ENCODE results near the gene MED27. TPM values are rescaled to one million over a fixed set of nuclear protein-coding genes. Genes with fewer than 3 reads are reported as not detected.

The MED27 gene
- total and polyA plus RNA-seq, 2 of the 13 experiments (the other 11 are each of a cell fraction or from before 2014, with no cell fraction given) = 16.9 to 19.0 TPM

- 92% methylated on average over 6 of the region's 12 CpGs for WGBS (ENCODE audit: low lambda C conversion rate)
These were observed 204.6 kb downstream of the MED27 start for GRCh38 chr9:131874916-131875670.

More at GRCh38 chr9:131874916-131875670, 204.6 kb downstream of the MED27 start:
- H3K4me3 ChIP-seq (replicated peaks in 1 of 3; ENCODE audit: insufficient read depth in 1 of 3, low read depth in 2 of 3, low read length in 3 of 3) = no peak overlapping the region
- intact Hi-C loops (cut with micrococcal nuclease; ENCODE audit: unreplicated experiment) (no loop called here), in situ Hi-C loops (cut with HindIII; ENCODE audit: extremely low pct_ligation_motif_present, low pct_unique_long_range_greater_than_20kb) (no loop called here)
- H3K9ac ChIP-seq (ENCODE audit: insufficient read depth, low read depth, low read length) = no peak overlapping the region
- no peak for ATAC-seq
- no peaks in the 10 kb centered on the region for H4K20me1 ChIP-seq (ENCODE audit: insufficient read depth, low read length)
- no peaks in the 10 kb centered on the region for H3K4me1 ChIP-seq (ENCODE audit: insufficient read depth, low read length)
- ChIA-PET CTCF (ENCODE audit: low intra/inter-chr PET ratio, low total read pairs) (no interaction called here), POLR2A (no interaction called here)
- no peaks in the 10 kb centered on the region; a peak in 1 of 5 replicates for H3K36me3 ChIP-seq (replicated peaks in 1 of 2; ENCODE audit: control insufficient read depth in 1 of 2, insufficient read depth in 2 of 2, low read length in 2 of 2)
- no peaks in the 10 kb centered on the region for H3K9me3 ChIP-seq (ENCODE audit: low read length)
- no peak overlapping the region for H3K27ac ChIP-seq (ENCODE audit: extremely low read length, insufficient read depth, low read length)
- TF ChIP-seq, protein P1, sequence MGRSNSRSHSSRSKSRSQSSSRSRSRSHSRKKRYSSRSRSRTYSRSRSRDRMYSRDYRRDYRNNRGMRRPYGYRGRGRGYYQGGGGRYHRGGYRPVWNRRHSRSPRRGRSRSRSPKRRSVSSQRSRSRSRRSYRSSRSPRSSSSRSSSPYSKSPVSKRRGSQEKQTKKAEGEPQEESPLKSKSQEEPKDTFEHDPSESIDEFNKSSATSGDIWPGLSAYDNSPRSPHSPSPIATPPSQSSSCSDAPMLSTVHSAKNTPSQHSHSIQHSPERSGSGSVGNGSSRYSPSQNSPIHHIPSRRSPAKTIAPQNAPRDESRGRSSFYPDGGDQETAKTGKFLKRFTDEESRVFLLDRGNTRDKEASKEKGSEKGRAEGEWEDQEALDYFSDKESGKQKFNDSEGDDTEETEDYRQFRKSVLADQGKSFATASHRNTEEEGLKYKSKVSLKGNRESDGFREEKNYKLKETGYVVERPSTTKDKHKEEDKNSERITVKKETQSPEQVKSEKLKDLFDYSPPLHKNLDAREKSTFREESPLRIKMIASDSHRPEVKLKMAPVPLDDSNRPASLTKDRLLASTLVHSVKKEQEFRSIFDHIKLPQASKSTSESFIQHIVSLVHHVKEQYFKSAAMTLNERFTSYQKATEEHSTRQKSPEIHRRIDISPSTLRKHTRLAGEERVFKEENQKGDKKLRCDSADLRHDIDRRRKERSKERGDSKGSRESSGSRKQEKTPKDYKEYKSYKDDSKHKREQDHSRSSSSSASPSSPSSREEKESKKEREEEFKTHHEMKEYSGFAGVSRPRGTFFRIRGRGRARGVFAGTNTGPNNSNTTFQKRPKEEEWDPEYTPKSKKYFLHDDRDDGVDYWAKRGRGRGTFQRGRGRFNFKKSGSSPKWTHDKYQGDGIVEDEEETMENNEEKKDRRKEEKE (IDR thresholded peaks at IDR 0.05) = no peak
- TF ChIP-seq NR2F2 (IDR thresholded peaks at IDR 0.05; ENCODE audit: borderline replicate concordance, low read depth) (no peak), HOXA7 (CRISPR knock-in tag; IDR thresholded peaks at IDR 0.05) (no peak), CHD2 (IDR thresholded peaks at IDR 0.05; ENCODE audit: low read depth, low read length) (no peak), ZBTB40 (IDR thresholded peaks at IDR 0.05) (no peak), ZBTB40 (CRISPR knock-in tag; IDR thresholded peaks at IDR 0.05) (no peak), NFIB (CRISPR knock-in tag; IDR thresholded peaks at IDR 0.05; ENCODE audit: borderline replicate concordance) (no peak), ZNF691 (CRISPR knock-in tag; IDR thresholded peaks at IDR 0.05; ENCODE audit: borderline replicate concordance, low read depth) (no peak), CREB3 (CRISPR knock-in tag; IDR thresholded peaks at IDR 0.05) (no peak), NR2F1 (CRISPR knock-in tag; IDR thresholded peaks at IDR 0.05) (no peak)
- H3K27me3 ChIP-seq (ENCODE audit: control insufficient read depth in 1 of 2, insufficient read depth in 2 of 2, low read length in 2 of 2) = no peaks in the 10 kb centered on the region
- H3K4me2 ChIP-seq (ENCODE audit: low read depth, low read length) = no peak overlapping the region
- FAIRE-seq = no peak
- no peak for DNase-seq (ENCODE audit: low spot score)
- BruUV-seq (replicated peaks) = no TSS peak
- H2AFZ ChIP-seq (ENCODE audit: low read length) = no peak overlapping the region
- no peaks in the 10 kb centered on the region for H3K79me2 ChIP-seq (ENCODE audit: insufficient read depth, low read length)
